HEK293 (cell line): Measurements from ENCODE around the gene LSM3.

ENCODE experiments used
- EGR2 ChIP-seq: fragments of 450-650 bp; formaldehyde crosslinking; IDR thresholded peaks from 2 replicates; pipeline ENCODE4 v1.5.1; 2016; ENCODE audit warnings: low read depth, missing biosample characterization, missing genetic modification characterization
- KLF8 ChIP-seq: fragments of 450-650 bp; formaldehyde crosslinking; IDR thresholded peaks from 2 replicates; pipeline ENCODE4 v1.5.1; 2016; ENCODE audit warnings: missing biosample characterization, missing genetic modification characterization
- MZF1 ChIP-seq: fragments of 450-650 bp; formaldehyde crosslinking; IDR thresholded peaks from 2 replicates; pipeline ENCODE4 v1.5.1; 2017; ENCODE audit warnings: missing biosample characterization, missing genetic modification characterization, borderline replicate concordance
- ZBTB1 ChIP-seq: fragments of 450-650 bp; formaldehyde crosslinking; IDR thresholded peaks from 2 replicates; pipeline ENCODE4 v1.5.1; 2016; ENCODE audit warnings: missing biosample characterization, missing genetic modification characterization
- ZNF274 ChIP-seq, 2 experiments: fragments of 200-500 bp in 1 of 2; fragments of 450-650 bp in 1 of 2; sonication (Bioruptor generic) in 1 of 2; formaldehyde crosslinking in 1 of 2; IDR thresholded peaks; 2 replicates each; pipeline versions ENCODE4 v1.5.1 to v1.6.1; 2014 to 2016; ENCODE audit warnings: borderline replicate concordance in 1 of 2, inconsistent platforms in 1 of 2, low read length in 1 of 2, missing biosample characterization in 1 of 2, missing genetic modification characterization in 1 of 2
- ZNF350 ChIP-seq: fragments of 450-650 bp; formaldehyde crosslinking; IDR thresholded peaks from 2 replicates; pipeline ENCODE4 v1.5.0; 2017; ENCODE audit warnings: missing biosample characterization, mild to moderate bottlenecking, missing genetic modification characterization
- ZNF362 ChIP-seq: fragments of 450-650 bp; formaldehyde crosslinking; IDR thresholded peaks from 2 replicates; pipeline ENCODE4 v1.5.1; 2016; ENCODE audit warnings: missing biosample characterization, missing genetic modification characterization
- ZNF366 ChIP-seq: fragments of 450-650 bp; formaldehyde crosslinking; conservative IDR thresholded peaks from 2 replicates; pipeline ENCODE4 v1.5.1; 2016; ENCODE audit warnings: missing biosample characterization, missing genetic modification characterization
- ZNF510 ChIP-seq: fragments of 450-650 bp; formaldehyde crosslinking; IDR thresholded peaks from 2 replicates; pipeline ENCODE4 v1.5.1; 2018; ENCODE audit warnings: mild to moderate bottlenecking, missing genetic modification characterization, missing biosample characterization; ENCODE audit not compliant: insufficient replicate concordance
- ZXDB ChIP-seq: fragments of 450-650 bp; formaldehyde crosslinking; IDR thresholded peaks from 2 replicates; pipeline ENCODE4 v1.5.1; 2016; ENCODE audit warnings: missing biosample characterization, missing genetic modification characterization
- TF ChIP-seq, protein P1 (sequence below): fragments of 450-650 bp; formaldehyde crosslinking; IDR thresholded peaks from 2 replicates; pipeline ENCODE4 v1.5.1; 2016; ENCODE audit warnings: missing biosample characterization, missing genetic modification characterization
- TF ChIP-seq, protein P2 (sequence below): fragments of 450-650 bp; formaldehyde crosslinking; IDR thresholded peaks from 2 replicates; pipeline ENCODE4 v1.5.1; 2016; ENCODE audit warnings: missing biosample characterization, missing genetic modification characterization

- TF ChIP-seq ZNF366 (no peak), KLF8 (tag by site-specific recombination) (no peak), MZF1 (tag by site-specific recombination) (no peak), ZXDB (tag by site-specific recombination) (no peak), ZNF362 (tag by site-specific recombination) (no peak), ZBTB1 (tag by site-specific recombination) (no peak), ZNF274 (IDR thresholded peaks at IDR 0.05; ENCODE audit: low read length) (no peak), ZNF274 (tag by site-specific recombination; IDR thresholded peaks at IDR 0.05; ENCODE audit: borderline replicate concordance) (no peak), ZNF350 (tag by site-specific recombination) (no peak), EGR2 (no peak), ZNF510 (tag by site-specific recombination) (no peak)
- TF ChIP-seq, protein P1, sequence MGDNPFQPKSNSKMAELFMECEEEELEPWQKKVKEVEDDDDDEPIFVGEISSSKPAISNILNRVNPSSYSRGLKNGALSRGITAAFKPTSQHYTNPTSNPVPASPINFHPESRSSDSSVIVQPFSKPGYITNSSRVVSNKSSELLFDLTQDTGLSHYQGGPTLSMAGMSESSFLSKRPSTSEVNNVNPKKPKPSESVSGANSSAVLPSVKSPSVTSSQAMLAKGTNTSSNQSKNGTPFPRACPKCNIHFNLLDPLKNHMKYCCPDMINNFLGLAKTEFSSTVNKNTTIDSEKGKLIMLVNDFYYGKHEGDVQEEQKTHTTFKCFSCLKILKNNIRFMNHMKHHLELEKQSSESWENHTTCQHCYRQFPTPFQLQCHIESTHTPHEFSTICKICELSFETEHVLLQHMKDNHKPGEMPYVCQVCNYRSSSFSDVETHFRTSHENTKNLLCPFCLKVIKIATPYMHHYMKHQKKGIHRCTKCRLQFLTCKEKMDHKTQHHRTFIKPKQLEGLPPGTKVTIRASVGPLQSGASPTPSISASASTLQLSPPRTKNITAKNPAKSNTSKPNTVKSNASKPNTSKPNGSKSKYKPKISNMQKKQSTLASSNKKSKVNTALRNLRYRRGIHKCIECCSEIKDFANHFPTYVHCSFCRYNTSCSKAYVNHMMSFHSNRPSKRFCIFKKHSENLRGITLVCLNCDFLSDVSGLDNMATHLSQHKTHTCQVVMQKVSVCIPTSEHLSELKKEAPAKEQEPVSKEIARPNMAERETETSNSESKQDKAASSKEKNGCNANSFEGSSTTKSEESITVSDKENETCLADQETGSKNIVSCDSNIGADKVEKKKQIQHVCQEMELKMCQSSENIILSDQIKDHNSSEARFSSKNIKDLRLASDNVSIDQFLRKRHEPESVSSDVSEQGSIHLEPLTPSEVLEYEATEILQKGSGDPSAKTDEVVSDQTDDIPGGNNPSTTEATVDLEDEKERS (tag by site-specific recombination), result no peak
- TF ChIP-seq, protein P2, sequence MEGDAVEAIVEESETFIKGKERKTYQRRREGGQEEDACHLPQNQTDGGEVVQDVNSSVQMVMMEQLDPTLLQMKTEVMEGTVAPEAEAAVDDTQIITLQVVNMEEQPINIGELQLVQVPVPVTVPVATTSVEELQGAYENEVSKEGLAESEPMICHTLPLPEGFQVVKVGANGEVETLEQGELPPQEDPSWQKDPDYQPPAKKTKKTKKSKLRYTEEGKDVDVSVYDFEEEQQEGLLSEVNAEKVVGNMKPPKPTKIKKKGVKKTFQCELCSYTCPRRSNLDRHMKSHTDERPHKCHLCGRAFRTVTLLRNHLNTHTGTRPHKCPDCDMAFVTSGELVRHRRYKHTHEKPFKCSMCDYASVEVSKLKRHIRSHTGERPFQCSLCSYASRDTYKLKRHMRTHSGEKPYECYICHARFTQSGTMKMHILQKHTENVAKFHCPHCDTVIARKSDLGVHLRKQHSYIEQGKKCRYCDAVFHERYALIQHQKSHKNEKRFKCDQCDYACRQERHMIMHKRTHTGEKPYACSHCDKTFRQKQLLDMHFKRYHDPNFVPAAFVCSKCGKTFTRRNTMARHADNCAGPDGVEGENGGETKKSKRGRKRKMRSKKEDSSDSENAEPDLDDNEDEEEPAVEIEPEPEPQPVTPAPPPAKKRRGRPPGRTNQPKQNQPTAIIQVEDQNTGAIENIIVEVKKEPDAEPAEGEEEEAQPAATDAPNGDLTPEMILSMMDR, result no peak
These were observed 50.3 kb downstream of the LSM3 start for GRCh38 chr3:14228681-14229470.
